NCI-H2029 (cell line): ENCODE data around the gene OSGIN1.
"Not testable (repeated sequence)": the region's sequence is repeated elsewhere in the genome, so short reads cannot be mapped to it uniquely, and the experiment has no call there.

Experiments used
- DNase-seq: peaks from one replicate; lab custom pipeline; 2025; lab: John Stamatoyannopoulos, UW

The OSGIN1 gene

DNA sequence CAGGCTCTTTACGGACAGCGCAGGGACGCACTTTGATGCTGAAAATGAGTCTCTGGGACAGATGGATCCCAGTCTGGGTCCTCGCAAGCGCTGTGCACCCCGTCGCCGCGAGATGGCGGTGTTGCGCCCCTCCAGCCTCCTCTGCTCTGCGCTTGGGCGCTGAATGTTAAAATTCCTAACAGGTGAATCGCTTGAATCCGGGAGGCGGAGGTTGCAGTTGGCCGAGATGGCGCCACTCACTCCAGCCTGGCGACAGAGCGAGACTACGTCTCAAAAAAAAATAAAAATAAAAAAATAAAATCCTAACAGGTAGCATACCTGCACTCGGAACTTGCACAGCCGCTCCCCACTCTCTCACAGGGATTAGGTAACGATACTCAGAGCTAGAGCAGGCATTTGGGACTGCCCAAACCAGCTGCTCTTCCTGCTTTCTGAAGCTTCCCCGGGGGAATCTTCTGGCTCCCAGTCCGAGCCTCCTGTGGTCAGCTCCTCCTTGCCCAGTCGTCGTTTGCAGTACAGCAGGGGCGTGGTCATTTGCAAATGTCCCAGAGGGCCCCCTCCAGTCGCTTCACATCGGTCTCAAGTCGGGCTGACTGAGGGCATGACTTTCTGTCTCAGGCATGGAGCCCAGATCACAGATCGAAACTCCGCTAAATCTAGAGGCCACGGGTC is 26.2 kb upstream of the OSGIN1 start:
- peak; percentile 29 for DNase-seq

DNA sequence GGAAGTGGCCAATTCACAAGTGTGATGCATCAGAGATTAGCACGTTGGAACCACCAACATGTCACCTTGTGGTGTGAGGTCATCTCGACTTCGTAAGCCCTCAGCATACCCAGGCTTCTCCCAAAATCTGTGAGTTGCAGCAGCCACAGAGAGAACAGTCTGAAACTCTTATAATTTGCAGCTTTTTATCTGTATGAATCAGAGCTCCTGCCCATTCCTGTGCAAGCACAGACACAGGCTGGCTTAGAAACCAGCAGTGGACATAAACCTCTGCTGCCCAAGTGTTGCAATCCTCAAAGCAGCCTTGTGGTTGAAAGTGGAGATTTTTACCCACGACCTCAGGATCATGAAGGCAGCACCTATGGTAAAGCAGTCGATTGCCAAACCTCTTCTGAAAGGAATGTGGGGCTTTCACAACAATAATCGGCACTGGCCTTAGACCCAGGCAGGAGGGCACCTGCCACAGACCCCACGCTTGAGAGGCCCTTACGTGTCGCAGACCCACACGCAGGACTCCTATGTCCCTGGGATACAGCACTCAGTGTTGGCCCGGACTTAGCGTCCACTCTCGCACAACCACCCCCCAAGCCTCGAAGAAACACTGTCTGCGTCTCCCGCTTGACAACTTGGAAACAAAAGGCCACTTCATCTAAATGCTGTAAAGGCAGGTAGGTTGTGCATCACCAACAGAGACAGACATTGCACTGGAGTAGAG is 24.5 kb upstream of the OSGIN1 start:
- DNase-seq: no peak

DNA sequence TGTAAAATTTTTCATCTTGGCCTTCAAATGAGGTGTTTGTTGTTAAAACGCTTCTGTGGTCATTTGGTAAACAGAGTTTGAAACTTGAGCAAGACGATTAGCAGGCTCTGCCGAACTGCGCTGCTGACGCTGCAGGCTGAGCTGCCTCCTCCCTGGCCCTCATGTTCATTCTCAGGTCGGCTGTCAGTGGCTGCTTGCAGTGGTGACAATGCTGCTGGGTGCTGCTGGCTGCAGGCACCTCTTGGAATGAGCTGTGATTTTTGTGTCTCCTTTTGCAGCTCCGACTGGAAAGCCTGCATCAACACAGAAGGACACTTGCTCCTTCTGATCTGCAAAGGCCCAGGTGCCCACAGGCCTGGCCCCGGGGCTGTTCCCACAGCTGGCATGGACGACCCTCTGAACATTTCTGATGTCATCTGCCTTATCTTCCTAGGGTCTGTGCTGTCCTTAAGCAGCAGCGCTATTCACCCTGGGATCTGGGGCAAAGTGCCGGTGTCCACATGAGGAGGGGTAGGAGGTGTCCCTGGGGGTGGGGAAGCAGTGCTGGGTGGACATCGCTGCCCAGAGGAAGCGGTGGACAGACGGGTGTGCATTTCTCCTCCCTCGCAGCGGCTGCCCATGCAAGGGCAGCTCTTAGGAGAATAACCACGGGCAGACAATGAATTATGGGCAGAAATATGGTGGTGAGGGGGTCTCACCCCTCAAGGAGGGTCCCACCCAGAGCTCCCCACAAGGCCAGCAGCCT is 23.1 kb upstream of the OSGIN1 start:
- DNase-seq: no peak

DNA sequence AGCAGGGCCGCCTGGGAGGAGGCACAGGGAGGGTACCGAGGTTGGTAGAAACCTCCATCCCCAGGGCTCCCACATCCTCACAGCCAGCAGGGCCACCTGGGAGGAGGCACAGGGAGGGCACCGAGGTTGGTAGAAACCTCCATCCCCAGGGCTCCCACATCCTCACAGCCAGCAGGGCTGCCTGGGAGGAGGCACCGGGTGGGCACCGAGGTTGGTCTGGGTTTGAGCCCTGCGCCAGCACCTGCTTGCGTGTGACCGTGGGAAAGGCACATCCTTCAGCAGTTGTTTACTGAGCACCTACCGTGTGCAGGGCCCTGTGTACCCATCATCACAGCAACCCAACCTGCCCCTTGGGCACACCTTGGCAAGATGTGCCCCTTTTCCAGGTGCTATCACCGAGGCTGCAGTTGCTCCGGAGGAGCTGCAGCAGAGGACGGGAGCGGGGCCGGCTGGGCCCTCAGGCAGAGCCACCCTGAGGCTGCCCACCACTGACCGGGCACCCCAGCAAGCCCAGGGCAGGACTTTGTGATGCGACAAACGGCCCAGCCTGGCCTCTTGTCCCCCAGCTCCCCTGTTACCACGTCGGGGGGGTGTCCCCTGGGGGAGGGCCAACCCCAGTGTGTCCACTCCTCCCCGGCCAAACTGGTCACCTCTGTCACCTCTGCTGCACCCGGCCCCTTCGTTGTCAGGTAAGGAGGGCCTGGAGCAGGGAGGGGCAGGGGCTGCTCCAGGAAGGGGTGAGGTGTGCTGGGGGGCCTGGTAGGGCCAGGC is 22.1 kb upstream of the OSGIN1 start:
- no peak for DNase-seq

DNA sequence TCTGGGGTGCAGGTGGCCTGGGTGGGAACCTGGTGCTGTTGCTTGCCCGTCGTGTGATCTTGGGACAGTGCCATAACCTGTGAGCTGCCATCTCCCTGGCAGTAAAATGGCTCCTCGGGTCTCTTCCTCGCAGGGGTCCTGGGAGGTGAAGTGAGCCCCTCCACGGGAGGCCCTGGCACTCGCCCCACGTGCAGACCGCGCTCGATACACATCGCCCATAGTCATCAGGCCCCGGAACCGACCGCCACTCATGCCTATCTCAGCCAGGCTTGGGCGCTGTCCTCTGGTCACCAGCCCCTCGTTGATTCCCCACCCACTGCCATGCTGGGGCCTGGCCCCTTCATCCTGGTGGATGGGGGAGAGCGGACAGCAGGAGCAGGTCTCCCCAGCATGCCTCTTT is 21.5 kb upstream of the OSGIN1 start:
- DNase-seq: no peak

DNA sequence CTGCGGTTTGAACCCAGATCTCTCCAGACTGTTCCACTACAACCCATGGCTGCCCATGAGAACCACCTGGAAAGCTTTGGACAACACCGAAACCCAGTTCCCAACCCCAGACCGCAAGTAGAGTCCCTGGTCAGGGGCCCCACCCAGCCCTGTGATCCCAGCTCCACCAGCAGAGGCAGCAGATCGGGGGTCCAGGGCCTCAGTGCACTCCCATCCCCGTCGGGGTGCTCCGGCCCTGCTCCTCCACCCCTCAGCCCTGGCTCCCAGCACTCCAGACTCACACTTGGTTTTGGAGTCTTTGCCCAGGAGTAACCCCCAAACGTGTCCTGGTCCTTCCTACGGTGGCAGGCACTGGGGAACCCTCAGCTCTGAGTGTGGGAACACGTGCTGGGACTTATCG is 20.7 kb upstream of the OSGIN1 start:
- no peak for DNase-seq

DNA sequence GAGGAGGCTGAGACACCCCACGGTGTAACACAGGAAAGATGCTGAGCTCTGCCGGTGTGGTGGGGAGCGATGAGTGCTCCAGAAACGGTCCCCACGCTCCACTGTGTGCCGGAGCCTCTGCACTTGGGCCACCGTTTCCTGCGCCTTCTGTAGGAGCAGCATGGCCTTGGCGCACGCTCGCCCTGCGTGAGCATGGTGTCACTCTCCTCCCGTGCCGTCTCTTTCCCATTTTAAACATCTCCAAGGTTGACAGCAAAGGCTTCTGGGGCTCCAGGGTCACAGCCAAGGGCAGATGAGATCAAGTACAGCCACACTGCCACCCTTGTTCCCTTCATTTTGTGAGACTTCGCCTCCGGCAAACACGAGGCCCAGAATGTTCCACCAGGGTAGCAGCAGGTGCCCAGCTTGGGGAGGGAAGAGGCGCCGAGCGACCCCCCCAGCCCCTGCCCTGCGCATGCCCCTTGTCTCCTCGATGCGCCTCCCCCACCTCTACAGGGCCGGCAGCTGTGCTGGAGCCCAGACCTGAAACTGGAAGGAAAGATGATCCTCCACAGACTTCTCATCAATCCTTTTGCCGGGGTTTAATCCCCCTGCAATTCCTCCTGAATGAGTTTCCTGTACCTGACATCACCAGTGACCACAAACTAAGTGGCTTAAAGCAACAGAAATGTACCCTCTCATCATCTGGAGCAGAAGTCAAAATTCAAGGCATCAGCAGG is 19.9 kb upstream of the OSGIN1 start:
- no peak for DNase-seq

DNA sequence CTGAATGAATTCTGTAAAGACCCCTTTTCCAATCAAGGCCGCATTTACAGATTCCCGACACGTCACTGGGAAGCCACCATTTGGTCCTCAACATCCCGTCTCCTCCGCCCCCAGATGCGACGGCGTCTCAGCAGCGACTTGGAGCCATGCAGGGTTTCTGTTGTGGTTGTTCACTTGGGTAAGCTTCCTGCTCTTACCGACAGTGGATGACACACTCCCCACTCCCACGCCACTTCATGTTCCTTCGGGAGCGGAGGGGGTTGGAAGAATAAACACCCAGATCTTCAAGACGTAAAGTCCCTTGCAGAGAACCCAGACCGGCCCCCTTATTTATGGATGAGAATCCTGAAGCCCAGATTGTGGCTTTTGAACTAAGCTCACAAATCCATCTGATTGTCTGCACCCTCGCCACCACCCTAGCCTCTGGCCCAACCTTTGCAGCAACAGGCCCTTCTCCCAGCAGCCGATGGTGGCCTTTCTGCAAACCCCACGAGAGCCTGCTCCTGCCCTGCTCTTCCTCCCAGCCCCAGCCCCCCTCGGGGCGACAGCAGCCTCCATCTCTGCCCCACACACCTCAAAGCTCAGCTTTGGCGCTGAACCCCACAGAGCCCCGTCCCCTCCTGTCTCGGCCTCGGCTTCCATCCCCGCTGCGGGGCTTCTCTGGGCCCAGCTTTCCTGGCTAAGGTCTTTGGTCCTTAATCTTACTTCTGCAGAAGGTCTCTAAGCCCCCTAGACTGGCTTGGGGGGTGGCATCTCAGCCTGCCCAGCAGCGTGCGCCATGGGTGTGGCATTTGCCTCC is 19.0 kb upstream of the OSGIN1 start:
- no peak for DNase-seq

DNA sequence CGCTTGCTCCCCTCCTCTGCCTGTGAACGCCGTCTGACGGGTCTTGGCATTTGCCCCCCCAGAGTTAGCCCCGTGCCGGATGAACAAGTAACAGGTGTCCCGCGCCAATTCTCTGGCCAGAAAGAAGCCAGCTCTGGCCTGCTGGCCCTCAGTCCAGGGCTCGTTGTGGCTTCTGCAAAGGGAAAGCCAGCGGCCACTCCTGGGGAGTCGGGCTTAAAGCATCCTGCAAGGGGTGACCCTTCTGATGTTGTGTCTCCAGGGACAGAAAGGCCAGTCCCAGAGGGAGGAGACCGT is 18.4 kb upstream of the OSGIN1 start:
- no peak for DNase-seq

DNA sequence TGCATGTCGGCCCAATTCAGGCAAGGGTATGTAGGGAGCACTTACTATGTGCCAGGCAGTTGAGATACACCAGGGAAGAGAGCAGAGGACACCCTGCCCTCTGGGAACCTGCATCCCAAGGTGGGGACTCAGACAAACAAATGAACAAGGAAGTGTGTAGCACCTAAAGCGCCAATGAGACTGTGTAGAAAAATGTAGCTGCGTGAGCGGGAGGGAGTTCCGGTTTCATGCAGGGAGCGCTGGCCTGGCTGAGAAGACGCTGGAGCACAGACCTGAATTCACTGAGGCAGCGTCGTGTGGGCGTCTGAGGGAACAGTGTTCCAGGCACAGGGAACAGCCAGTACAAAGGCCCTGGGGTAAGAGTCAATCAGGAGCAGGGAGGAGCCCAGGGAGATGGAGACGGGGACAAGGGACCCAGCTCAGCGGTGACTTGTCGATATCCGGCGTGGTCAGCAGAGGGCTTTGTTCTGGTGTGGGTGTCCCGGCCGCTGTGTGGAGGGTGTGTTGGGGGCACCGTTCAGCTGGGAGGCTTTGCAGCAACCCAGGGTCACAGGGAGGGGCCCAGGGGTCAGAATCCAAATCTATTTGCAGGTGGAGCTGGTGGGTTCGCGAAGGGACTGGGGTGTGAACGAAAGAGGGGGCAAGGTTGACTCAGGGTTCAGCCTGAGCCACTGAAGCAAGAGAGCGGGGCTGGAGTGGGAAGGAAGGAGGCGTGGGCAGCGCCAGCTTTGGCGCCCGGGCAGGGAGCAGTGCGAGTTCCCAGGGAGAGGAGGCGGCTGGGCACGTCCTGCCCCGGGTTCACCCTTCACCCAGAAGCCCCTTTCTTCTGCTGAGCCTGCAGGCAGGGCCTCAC is 17.8 kb upstream of the OSGIN1 start:
- DNase-seq: no peak

DNA sequence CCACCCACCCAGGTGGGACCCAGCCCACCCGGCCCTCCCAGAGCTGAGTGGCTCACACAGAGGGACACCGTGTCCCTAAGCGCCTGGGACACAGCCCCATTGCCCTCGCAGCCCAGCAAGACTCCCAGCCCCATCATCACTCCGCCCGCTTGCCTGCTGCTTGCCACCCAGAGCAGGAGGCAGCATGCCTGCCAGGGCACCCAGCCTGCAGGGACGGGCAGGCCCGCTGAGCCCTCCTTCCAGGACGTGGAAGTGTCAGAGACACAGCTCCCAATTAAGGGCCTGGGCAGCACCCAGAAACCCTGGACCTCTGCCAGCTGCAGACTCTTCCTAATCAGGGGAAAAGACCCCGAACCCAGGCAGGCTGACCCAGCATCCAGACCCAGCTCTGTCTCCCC is 17.2 kb upstream of the OSGIN1 start:
- no peak for DNase-seq

DNA sequence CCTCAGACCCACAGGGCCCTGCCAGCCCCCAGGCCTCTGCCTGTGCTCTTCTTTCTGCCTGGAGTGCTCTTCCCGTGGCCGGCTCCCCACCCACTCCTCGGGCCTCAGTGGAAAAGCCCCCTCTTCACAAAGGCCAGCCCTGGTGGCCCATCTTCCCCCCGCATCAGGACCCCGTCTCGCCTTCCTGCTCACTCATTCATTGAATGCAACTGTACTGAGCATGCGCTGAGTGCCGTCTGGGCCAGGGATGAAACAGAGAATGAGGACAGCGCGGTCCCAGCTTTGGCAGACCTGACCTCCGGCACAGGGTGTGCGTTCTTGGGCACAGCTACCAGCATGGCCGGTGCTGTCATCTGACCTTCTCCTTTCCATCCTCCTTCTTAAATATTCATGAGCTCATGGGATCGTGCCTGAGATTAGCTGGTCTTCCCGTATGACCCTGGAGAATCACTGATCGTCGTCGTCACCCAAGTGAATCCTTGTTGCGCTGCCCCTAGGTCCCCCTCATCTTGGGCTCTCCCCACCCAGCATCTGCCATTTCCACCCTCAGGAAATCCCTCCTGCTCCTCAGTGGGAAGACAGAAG is 16.4 kb upstream of the OSGIN1 start:
- no peak for DNase-seq

DNA sequence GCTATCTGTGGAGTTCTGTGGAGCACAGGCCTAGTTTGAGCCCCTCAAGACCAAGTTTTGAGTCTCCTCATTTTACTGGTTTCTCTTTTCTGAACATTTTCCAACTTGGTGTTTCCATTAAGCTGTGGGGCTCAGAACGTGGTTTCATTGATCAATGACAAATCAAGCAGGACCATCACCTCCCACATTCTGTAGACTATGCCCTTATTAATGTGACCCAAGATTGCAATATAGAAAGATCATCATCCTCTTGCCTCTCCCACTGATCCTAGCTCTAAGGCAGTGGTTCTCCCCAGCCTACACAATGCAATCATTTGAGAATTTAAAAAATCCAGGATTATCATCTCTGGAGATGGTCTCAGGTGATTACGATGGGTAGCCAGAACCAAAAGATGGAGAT is 15.8 kb upstream of the OSGIN1 start:
- no peak for DNase-seq

DNA sequence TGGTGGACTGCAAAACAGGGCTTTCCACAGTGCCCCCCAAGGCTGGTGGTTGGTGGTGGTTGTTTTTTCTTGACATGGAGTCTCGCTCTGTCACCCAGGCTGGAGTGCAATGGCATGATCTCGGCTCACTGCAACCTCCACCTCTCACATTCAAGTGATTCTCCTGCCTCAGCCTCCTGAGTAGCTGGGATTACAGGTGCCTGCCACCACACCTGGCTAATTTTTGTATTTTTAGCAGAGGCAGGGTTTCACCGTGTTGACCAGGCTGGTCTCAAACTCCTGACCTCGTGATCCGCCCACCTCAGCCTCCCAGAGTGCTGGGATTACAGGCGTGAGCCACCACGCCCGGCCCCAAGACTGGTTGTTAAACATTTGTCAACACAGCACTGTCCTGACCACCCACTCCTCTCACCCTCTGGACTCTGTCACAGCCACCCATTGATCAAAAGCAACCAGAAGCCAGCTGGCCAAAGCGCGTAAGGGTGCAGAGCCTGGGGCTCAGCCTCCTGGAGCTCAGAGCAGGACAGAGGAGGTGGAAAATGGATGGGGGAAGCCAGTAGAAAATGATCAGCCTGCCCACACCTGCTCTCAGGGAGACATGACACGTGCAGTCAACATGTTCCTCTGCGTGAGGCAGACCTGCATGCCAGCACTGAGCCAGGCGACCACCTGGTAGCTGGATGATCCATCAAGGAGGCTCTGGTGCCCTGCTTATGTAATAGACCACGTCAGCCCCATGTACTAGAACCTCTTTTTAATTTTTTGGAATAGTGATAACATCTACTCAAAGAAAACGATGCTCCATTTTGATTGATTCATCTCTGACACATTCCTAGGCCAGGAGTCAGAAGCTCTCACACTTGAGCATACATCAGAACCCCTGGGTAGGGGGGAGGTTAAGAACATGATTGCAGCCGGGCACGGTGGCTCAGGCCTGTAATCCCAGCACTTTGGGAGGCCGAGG is 14.8 kb upstream of the OSGIN1 start:
- DNase-seq: no peak

DNA sequence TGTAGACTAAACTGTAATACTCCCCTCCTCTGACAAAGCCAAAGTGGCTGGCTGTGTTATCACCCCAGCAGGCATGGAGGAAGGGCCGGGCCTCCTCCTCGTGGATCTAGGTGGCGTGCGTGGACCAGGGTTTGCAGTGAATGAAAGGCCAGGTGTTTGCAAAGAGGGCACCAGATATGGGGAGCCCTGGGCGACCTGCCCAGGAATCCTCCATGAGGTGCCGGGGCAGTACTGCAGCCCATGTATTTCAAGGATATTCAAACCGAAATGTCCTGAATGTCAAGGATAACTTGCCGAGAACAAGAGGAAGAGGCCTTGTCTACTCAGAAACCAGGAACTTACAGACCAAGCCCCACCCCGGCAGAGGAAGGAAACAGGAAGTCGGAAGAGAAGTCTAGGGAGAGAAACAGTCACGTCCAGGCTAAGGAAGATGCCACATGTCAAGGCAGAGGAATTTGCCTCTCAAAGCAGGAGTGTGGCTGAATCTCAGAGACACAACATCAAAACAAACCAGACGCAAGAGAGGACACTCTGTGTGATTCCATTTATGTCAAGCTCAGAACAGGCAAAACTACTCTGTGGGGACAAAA is 13.7 kb upstream of the OSGIN1 start:
- no peak for DNase-seq

DNA sequence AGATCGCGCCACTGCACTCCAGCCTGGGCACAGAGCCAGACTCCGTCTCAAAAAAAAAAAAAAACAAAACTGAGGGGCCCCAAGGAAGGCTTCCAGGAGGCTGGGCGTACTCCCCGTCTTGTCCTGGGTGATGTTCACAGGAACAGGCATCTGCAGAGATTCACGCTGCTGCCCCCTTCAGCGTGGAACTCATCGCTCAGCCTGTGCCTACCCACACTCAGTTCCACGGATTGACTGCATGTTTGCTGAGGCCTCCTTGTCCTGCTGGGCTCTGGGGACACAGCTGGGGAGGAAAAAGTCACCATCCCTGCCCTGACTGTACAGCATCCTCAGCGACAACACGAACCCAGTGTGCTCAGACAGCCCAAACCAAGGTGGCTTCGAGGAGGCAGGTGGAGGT is 12.9 kb upstream of the OSGIN1 start:
- DNase-seq: no peak

DNA sequence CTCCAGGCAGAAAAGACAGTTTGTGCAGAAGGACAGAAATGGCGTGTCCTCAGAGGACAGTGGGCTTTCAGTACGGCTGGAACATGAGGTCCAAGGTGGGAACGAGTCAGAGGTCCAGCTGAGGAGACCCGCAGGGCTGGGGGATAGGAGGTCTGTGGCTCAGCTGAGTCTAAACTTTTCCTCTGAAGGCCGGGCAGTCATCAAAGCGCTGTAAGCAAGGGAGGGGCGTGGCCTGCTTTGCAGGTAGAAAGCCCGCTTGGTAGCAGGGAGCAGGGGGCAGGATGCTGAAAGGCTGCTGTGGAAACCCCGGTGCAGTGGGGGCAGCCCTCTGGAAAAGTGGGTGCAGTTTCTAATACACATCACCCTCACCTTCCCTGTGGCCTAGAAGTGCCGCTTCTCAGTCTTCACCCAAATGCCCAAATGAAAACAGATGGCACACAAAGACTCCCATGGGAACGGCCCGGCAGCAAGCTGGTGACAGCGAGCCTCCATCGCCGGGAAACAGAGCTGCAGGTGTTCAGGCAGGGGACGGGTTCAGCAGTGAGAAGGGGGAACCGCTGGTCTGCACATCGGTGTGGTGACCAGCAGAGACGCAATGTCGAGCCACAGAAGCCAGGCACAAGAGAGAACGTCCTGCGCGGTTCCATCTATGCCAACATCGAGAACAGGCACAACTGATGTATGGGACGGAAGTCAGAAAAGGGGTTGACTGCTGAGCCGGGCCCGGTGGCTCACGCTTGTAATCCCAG is 12.2 kb upstream of the OSGIN1 start:
- no peak for DNase-seq

DNA sequence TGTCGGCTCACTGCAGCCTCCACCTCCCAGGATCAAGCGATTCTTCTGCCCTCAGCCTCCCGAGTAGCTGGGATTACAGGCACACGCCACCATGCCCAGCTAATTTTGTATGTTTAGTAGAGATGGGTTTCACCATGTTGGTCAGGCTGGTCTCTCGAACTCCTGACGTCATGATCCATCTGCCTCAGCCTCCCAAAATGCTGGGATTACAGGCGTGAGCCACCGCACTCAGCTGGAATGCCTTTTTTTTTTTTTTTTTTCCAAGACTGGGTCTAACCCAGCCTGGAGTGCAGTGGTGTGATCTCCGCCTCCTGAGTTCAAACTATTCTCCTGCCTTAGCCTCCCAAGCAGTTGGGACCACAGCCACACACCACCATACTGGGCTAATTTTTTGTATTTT is 11.5 kb upstream of the OSGIN1 start:
- DNase-seq: not testable (repeated sequence)
